NCI-H446 (cell line): ENCODE data around the gene DOCK4.
A peak's percentile ranks its signal among the peaks of the same experiment; 100 is the strongest.
"Not testable (repeated sequence)": the region's sequence is repeated elsewhere in the genome, so short reads cannot be mapped to it uniquely, and the experiment has no call there.

Source experiments
- DNase-seq, 2 experiments: peaks; one replicate each; lab custom pipeline; 2025; lab: John Stamatoyannopoulos, UW

Gene DOCK4

DNA sequence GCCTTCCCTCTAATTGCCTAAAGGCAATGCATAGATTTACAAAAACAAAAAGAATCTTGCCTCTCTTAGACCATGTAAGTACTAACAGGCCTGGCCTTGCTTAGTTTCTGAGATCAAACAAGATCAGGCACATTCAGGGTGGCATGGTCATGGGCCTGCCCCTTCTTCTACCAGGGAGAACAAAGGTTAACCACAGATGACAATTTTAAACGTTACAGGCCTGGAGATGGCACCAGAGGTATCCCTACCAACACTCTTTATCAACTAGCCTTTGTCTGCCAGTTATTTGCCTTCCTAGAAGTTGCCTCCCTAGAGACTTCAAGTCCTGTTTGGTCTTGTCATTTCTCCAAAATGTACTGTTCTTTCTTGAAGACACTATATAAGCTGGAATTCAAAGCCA, 252.6 kb downstream of the DOCK4 start:
- DNase-seq = peak in 1 of 2 experiments; percentile 22

DNA sequence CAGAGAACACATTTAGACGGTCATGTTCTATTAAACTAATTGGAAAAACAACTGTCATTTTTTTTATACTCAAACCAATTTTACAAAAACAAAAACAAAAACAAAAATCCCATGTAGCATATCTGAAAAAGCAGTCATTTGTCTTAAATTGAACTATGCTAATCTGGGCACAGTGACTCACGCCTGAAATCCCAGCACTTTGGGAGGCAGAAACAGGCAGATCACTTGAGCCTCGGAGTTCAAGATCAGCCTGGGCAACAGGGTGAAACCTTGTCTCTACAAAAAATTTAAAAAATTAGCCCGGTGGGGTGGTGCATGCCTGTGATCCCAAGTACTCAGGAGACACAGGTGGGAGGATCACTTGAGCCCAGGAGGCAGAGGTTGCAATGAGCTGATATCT, 253.4 kb downstream of the DOCK4 start:
- DNase-seq = no peak

DNA sequence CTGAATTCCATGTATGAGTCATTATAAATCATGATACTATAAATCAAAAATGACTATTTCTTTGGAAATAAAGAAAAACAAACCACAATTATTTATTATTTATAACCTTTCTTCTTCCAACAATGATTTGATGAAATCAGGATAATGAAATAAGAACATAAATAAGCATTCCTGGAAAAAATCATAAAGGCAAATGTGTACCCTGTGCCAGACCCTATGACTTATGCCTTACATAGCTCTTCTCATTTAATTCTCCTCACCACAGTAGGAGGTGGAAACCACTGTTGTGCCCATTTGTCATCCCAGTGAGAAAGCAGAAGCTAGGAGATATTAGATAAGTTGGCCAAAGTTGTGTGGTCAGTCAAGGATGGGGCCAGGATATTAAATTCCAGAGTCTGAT, 255.1 kb downstream of the DOCK4 start:
- no peak for DNase-seq

DNA sequence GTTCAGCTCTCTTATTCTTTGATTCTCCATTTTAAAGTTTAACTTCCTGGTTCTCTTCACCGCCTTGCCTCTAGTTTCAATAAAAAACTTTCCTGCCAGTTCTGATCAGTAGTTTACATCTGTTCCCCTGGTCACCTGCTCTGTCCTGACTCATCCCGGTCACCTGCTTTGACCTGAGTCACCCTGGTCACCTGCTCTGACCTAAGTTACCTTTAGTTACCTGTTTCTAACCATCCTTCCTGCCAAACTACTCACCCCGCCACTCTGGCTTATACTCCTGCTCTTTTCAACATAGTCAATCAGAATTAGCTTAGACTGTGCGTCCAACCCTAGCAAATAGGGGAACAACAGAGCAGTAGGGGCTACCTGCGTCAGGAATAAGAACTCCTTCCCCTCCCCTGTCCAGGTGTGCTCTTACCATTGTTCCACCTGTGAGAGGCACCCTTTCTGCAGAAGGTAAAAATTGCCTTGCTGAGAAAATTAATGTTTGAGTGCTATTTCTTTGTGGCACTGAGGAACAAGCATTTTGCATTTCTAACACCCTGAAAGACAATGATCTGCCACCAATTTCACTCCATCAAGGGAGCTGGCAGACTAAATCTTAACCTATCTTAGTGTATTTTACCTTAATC, 263.6 kb downstream of the DOCK4 start:
- DNase-seq = no peak

DNA sequence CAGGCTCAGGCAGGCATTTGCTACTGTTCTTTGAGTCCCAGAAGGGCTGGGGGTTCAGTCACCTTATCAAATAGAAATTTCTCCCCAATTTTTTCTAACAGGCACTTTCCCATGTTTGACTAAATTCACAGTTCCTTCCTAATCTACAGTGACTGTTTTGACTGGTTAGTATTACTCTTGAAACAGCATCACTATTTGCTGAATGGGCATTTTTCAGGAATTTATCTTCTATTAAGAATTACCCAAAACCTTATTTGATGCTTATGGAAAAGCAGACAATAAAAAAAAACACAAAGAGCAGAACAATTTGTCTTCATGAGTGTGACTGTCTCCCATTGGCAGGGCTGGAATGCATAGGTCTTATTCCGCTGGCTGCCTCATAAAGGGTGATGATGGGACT, 269.0 kb downstream of the DOCK4 start:
- DNase-seq = no peak

DNA sequence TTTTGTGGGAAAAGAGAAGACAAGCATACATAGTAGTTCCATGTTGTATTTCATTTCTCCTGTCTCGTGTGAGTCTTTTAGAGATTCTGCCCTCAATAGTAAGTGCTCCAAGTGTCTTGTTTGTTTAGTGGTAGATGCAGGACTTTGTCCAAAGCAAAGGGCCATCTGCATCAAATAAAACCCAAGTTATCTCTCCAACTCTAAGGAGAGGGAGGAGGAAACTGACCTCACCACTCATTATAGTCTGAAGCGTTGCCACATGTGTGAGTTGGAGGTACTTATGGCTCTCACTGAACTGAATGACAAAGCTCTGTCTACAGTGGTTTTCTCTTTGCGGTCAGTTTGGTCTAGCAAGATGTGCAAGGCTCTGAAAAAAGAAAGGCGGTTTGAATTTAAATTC, 272.6 kb downstream of the DOCK4 start:
- DNase-seq = no peak

DNA sequence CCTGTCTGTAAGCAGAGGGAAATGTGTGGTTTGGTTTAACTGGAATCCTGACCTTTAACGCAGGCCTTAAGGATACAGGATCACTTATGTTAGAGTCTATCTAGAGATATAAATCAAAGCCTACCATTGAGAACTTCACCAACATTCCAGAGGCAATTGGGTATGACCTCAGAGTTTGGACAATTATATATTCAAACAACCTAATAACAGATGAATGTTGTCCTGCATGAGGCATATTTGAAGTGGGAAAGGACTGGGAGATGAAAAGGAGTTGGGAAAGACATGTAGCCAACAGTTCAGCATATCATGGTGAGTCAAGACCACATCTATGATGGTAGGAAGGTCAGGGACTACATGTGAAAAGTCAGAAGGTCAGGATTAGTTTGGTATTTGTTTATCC, 274.2 kb downstream of the DOCK4 start:
- no peak for DNase-seq

DNA sequence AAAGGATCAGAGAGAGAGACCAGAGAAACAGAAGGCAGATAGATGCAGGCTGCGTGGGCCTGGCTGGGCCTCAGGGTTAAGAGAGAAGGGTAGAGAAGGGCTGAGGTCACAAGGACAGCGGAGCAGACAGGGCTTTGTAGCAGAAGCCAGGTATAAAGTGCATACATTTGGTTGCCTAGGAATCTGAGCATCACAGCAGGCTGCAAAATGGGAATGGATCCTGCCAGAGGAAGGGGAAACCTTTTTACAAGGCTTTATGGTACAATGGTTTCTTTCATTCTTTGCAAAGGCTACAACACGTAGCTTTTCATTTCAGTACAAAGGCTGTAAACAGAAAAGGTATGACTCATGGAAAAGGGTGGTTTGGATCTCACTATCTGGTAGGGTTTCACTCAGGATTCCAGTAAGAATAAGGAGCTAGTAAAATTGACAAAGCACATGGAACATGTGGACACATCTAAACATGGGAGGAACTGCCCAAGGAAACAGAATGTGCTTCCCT, 275.1 kb downstream of the DOCK4 start:
- DNase-seq = no peak

DNA sequence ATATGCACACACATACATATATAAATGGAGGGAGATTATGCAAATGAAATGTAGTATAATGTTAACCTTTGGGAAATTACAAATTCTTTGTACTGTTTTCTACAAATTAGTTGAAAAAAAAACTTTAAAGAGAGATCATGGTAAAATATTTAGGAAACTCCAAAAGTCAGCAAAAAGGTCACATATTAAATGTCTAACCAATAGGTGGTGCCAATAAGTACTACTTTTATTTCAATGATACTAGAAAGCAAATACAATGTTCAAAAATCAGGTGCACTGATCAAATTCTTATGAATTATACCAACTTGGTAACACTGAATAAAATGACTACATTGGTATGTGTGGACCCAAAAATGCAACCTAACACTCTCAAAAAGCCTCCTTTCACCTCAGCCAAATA, 276.9 kb downstream of the DOCK4 start:
- no peak for DNase-seq

DNA sequence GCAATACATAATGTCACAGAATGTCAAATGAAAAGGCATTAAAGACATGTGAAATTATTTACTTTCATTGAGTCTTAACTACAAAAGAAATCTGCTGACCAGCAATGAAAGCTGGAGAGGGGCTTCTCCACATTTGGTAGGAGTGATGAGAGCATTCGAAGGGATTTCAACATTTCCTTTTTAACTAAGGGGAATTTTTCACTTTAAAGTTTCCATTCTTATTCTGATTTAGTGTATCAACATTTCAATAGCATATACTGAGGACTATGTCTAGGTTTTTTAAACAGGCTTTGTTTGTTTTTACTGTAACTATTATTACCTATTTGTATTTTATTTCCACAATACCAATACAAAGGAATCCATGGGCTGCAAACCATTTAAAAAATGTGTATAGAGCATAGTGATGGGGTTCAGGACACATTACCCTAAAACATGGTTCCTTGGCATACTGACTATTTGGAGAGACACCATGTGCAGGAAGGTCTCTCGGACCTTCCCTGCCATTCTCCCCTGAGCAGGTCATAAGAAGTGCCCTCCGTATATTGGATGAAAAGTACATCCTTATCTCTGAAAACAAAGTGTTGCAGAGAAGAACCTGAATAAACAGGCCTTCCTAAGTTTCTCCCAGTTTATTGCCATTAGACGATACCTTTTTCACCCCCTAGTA, 278.7 kb downstream of the DOCK4 start:
- no peak for DNase-seq

DNA sequence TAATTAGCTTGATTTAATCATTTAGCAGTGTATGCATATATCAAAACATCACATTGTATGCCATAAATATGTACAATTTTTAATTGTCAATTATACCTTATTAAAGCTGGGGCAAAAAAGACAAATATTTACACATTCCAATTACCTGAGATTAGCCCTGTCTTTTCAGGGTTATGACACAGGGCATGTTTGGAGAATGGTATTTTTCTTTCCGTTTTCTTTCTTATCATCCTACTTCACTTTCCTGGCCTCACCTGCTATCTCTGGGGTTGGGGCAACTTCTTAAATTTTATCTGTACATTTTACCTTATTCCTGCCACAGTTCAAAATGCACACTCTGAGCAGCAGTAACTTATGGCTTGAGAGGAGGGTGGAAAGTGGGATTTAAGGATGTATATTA, 285.9 kb downstream of the DOCK4 start:
- no peak for DNase-seq

DNA sequence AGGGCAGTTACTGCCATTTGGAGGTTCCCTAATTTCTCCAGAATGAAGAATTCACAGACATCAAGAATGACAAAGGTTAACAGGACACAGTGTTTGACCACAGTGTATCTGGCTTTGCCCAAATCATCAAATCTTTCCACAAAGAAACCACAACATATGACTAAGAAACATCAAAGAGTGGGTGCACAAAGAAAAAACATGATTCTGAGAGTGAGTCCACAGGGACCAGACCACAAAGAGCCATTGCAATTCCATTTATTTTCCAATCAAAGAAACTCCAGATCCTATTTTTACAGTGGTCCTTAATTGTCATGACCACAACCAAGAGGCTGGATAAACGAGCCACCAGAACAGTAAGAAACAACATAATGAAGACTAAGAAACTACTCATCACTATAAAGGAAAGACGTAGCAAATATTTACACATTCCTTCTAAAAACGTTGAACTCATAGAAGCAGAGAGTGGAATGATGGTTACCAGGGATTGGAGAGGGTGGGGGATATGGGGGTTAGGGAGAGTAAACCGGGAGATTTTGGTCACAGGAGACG, 286.5 kb downstream of the DOCK4 start:
- DNase-seq = no peak

DNA sequence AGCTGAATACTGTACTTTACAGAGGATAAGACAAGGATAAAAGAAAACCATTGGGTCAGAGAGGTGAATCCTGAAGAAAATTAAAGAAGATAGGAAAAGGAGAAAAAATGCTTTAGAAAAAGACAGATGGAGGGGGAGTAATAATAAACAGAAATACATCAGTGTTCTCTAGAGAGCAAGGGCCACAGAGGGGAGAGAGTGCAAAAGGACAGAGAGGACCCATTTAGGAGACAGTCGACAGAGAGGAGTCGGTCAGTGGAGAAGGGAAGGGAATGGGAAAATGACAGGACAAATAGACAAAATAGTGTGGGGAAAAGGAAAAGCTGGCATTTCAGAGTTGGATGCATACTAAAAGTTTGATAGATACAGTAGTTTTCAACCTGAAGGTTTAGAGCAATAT, 287.0 kb downstream of the DOCK4 start:
- no peak for DNase-seq

DNA sequence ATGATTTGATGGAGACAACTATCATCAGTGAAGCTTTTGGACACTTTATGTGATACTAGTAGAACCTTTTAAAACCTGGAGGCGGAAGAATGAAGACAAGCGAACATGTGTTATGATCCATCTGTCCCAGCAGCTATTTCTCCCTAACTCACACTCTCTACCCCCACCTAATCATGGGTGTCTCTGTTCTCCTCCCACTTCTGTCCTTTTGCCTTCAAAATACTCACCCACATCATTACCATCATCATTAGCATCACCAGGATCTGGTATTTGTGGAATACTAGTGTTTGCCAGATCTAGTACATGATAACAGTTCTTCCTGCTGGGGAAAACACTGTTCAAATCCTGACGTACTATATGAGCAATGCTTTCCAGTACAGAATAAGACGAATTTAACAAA, 287.7 kb downstream of the DOCK4 start:
- DNase-seq = no peak

DNA sequence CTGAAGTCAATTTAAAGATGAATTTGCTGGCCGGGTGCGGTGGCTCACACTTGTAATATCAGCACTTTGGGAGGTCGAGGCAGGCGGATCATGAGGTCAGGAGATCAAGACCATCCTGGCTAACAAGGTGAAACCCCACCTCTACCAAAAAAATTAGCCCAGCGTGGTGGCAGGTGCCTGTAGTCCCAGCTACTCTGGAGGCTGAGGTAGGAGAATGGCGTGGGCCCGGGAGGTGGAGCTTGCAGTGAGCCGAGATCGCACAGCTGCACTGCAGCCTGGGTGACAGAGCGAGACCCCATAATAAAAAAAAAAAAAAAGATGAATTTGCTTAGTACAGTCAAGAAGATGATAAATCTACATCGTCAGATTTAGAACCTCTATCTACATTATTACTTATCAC, 288.8 kb downstream of the DOCK4 start:
- DNase-seq = not testable (repeated sequence)

DNA sequence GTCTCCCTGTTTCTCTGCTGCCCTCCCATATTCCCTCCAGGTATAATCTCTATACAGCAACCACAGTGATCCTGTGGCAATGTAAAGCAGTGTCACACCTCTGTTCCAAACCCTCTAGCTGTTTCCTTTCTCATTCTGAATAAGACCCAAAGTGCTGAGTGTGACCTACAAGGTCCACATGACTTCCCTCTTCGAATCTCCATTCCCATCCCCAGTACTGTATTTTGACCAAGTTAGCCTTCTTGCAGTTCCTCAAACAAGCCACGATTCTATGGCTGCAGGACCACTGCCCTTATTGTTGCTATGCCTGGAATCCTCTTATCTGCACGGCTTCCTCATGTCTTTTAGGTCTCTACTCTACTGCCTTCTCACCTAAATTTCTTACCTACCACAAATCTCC, 291.9 kb downstream of the DOCK4 start:
- no peak for DNase-seq

DNA sequence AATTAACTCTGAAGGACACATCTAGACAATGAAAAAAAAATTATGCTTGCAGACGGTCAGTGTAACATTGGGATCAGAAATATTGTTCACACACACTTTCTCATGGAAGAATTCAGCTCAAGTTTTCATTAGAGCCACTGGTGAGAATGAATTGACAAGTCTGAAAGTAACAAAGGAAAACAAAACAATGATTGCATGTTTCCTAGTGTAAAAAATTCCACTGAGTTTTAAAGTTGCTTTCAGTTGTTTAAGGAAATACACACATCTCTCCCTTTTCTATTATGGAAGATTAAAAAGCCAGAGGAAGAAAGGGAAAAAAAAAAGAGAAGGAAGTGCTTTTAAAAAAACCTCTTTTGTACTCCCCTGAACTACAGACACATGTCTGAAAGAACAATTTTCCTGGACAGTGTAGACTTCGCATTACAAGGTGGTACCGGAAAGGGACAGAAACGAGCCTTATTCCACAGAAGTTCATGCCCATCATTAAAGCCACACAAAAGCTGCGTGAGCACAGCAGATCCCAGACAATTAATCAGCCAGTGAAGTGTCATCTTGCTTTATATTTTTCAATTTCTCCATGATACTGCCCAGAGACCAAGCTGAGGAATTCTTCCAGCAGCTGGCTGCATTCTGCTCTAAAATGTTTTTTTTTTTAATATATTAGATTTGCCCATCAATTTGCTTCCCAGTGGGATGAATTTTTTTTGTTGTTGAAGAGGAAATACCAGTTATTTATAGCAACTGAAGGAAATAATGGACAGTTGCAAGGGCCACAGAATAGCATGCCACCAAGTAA, 294.8 kb downstream of the DOCK4 start:
- DNase-seq = no peak

DNA sequence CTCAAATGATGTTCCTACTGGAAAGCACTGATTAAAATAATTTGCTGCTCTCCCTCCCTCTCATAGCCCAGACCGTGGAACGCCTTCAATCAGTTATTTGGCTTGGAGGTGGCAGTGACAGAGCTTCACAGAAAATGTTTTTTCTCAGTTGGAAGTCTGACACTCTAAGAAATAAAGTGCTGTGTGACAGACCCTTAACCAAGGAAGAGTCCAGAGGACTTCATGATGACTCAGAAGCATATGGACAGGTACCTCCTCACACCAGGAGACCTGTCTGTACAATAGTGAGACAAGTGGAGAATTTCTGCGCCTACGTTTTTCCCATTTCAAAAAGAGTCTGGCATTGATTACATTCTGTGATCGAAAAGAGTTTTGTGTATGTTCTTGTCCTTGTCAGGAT, 295.5 kb downstream of the DOCK4 start:
- DNase-seq = no peak

DNA sequence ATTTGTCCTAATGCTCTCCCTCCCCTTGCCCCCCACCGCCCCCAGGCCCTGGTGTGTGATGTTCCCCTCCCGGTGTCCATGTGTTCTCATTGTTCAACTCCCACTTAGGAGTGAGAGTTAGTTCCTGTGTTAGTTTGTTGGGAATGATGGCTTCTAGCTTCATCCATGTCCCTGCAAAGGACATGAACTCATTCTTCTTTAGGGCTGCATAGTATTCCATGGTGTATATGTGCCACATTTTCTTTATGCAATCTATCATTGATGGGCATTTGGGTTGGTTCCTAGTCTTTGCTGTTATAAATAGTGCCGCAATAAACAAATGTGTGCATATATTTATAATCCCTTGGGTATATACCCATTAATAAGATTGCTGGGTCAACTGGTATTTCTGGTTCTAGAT, 297.5 kb downstream of the DOCK4 start:
- not testable (repeated sequence) for DNase-seq

DNA sequence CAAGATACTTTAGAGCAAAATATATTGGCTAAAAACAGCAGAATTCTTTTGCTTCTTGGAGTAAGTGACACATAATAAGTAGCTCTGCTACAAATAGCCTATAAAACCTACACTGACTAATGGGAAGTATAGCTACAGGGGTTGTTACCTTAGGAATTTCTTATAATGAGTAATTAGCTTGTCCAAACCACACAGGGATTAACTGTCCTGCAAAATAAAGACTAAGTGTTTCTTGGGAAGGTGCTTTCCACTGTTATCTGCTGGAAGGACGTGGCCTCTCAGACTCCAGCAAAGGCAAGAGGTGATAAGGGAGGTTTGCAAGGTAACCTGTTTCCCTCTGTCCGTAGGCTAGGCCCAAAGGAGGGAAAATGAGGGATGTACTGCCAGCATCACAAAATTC, 302.4 kb downstream of the DOCK4 start:
- DNase-seq = no peak

DNA sequence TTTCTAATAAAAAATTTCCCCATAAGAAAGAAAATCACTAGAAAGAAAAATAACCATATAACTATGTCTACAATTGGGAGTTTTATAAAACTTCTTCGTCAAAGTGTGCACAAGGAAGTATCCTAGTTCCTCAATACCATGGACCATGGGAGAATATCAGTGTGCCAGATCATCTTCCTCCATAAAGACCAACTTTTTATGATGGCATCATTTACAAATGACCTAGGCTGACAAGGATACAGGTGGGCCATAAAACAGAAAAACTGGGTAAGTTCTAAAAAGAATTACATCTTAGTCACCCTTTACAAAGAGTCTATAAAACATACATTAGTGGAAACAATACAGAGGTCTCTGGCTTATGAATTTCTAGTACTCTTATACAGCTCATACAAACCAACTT, 303.2 kb downstream of the DOCK4 start:
- no peak for DNase-seq

DNA sequence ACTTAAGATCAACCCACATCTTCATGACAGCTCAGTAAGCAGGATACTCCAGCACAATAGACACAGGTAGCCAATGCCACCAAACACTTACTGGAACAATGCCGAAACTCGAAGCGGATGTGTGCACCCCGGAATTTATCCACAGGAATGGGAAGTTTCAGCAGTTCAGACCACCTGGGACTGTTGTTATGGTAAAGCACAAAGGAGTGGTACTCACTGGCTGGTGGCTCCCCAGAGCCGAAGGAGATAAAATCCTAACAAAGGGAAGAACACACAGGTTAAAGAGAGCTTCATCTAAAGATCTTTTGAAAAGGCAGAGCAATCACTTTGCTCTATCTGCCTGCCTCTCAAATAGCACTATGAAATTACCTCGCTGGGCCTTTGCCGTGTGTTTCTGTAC, 305.9 kb downstream of the DOCK4 start:
- DNase-seq = no peak

DNA sequence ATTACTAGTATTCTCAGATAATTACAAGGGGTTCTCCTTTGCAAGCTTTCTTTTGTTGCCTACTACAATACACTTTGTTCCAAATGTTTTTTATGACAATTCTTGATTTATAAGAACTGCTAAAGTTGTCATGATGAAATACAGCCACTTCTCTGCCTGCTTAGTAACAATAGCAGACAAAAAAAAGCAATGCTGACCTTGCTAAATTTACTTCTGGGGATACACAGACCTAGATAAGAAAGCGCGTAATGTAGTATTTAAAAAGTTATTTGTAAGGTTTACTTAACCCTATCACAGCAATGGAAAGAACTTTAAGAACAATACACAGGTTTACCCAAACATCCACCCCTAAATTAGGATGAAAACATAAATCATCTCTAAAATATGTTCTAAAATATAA, 311.1 kb downstream of the DOCK4 start:
- no peak for DNase-seq
